Right renal cortex interstitium (tissue), 3 donors: ENCODE results near the gene HPS1. TPM values are rescaled to one million over a fixed set of nuclear protein-coding genes. Genes with fewer than 3 reads are reported as not detected.

Experiments
- DNase-seq, 3 donors: peaks; one replicate each; pipeline ENCODE4 v3.0.0-alpha.2; 2013; ENCODE audit warnings: low read depth in 3 of 3, low spot score in 2 of 3
- polyA plus RNA-seq, 3 donors: library from polyadenylated mRNA; unstranded; fragments of 120-200 nt; gene quantifications; one replicate each; pipeline ENCODE4 v1.2.1, GENCODE V29; 2013; ENCODE audit not compliant: insufficient read length in 3 of 3

Gene HPS1
- polyA plus RNA-seq, 3 donors, result 28.2 to 30.1 (median 29.4) TPM

GRCh38 chr10:98370831-98371820 lies 75.6 kb downstream of the HPS1 start:
- no peak for DNase-seq

GRCh38 chr10:98369801-98370200 lies 76.9 kb downstream of the HPS1 start:
- DNase-seq, result no peak

- no peak for DNase-seq
Measured at GRCh38 chr10:98368644-98369043, 78.1 kb downstream of the HPS1 start.

- no peak for DNase-seq
Measured at GRCh38 chr10:98367604-98368451, 78.9 kb downstream of the HPS1 start.

Other genes with a start within 250 kb of the HPS1 start
- gene LOXL4, start 178.7 kb downstream of the HPS1 start, polyA plus RNA-seq, result 1 to 10 TPM; 3.6 to 4.9 (median 3.9) TPM
- 10 to 100 TPM; 12.6 to 22.7 (median 15.1) TPM for gene PYROXD2, start 31.8 kb downstream of the HPS1 start, polyA plus RNA-seq